ENCODE measurements around the gene RALY.

RALY gene

GRCh38 chr20:34091637-34092200, 98.0 kb downstream of the RALY start:
- no peaks in the 10 kb centered on the region for H3K9me3 ChIP-seq (ENCODE audit: insufficient read depth, low read depth, low read length)
- H3K4me3 ChIP-seq (ENCODE audit: low read length, poor library complexity, severe bottlenecking) = no peak overlapping the region
- H4K20me1 ChIP-seq (ENCODE audit: insufficient read depth, low read length, poor library complexity, severe bottlenecking) = peaks cover 33% of the 10 kb centered on the region
- no peak overlapping the region for H2AFZ ChIP-seq (ENCODE audit: low read length)
- no peaks in the 10 kb centered on the region for H3K4me1 ChIP-seq (ENCODE audit: insufficient read depth, low read length, poor library complexity, severe bottlenecking)
- H3K9me2 ChIP-seq (replicated peaks; ENCODE audit: low read depth, low read length) = no peaks in the 10 kb centered on the region
- no peak for TF ChIP-seq CTCF (conservative IDR thresholded peaks at IDR 0.05; ENCODE audit: low read length)
- TF ChIP-seq EZH2phosphoT487 (IDR thresholded peaks at IDR 0.05; ENCODE audit: borderline replicate concordance) = no peak
- H3K36me3 ChIP-seq (ENCODE audit: insufficient read depth, low read length) = peaks cover 94% of the 10 kb centered on the region
- no peak overlapping the region for H3K4me2 ChIP-seq (ENCODE audit: low read depth, low read length, poor library complexity, severe bottlenecking)
- H3K79me2 ChIP-seq (ENCODE audit: insufficient read depth, low read length) = peaks cover 4% of the 10 kb centered on the region; the same call in 1 of the 2 replicates
- no peaks in the 10 kb centered on the region for H3K27me3 ChIP-seq (ENCODE audit: insufficient read depth, low read length, poor library complexity, severe bottlenecking)
- no peak overlapping the region for H3K9ac ChIP-seq (ENCODE audit: low read depth, low read length, poor library complexity, severe bottlenecking)
- no peaks in the 10 kb centered on the region for H3F3A ChIP-seq (ENCODE audit: low read depth)

- H3K4me3 ChIP-seq (ENCODE audit: low read length, poor library complexity, severe bottlenecking) = no peak overlapping the region
- no peak for TF ChIP-seq CTCF (conservative IDR thresholded peaks at IDR 0.05; ENCODE audit: low read length)
- TF ChIP-seq EZH2phosphoT487 (IDR thresholded peaks at IDR 0.05; ENCODE audit: borderline replicate concordance) = no peak
- H3K4me1 ChIP-seq (ENCODE audit: insufficient read depth, low read length, poor library complexity, severe bottlenecking) = no peaks in the 10 kb centered on the region
- no peak overlapping the region for H2AFZ ChIP-seq (ENCODE audit: low read length)
- H4K20me1 ChIP-seq (ENCODE audit: insufficient read depth, low read length, poor library complexity, severe bottlenecking) = peaks cover 33% of the 10 kb centered on the region
- no peaks in the 10 kb centered on the region for H3F3A ChIP-seq (ENCODE audit: low read depth)
- peaks cover 97% of the 10 kb centered on the region for H3K36me3 ChIP-seq (ENCODE audit: insufficient read depth, low read length)
- H3K27me3 ChIP-seq (ENCODE audit: insufficient read depth, low read length, poor library complexity, severe bottlenecking) = no peaks in the 10 kb centered on the region
- H3K9me3 ChIP-seq (ENCODE audit: insufficient read depth, low read depth, low read length) = no peaks in the 10 kb centered on the region
- no peak overlapping the region for H3K9ac ChIP-seq (ENCODE audit: low read depth, low read length, poor library complexity, severe bottlenecking)
- peaks cover 8% of the 10 kb centered on the region; the same call in 1 of the 2 replicates for H3K79me2 ChIP-seq (ENCODE audit: insufficient read depth, low read length)
- no peaks in the 10 kb centered on the region for H3K9me2 ChIP-seq (replicated peaks; ENCODE audit: low read depth, low read length)
- no peak overlapping the region for H3K4me2 ChIP-seq (ENCODE audit: low read depth, low read length, poor library complexity, severe bottlenecking)
Observed at GRCh38 chr20:34093895-34094294, 100.2 kb downstream of the RALY start.

GRCh38 chr20:34095825-34096224, 102.1 kb downstream of the RALY start:
- TF ChIP-seq CTCF (conservative IDR thresholded peaks at IDR 0.05; ENCODE audit: low read length) (no peak), EZH2phosphoT487 (IDR thresholded peaks at IDR 0.05; ENCODE audit: borderline replicate concordance) (no peak)
- H3K4me3 ChIP-seq (ENCODE audit: low read length, poor library complexity, severe bottlenecking) = no peak overlapping the region
- H4K20me1 ChIP-seq (ENCODE audit: insufficient read depth, low read length, poor library complexity, severe bottlenecking) = peaks cover 38% of the 10 kb centered on the region
- no peaks in the 10 kb centered on the region for H3K9me3 ChIP-seq (ENCODE audit: insufficient read depth, low read depth, low read length)
- H3F3A ChIP-seq (ENCODE audit: low read depth) = no peaks in the 10 kb centered on the region
- H3K27me3 ChIP-seq (ENCODE audit: insufficient read depth, low read length, poor library complexity, severe bottlenecking) = no peaks in the 10 kb centered on the region
- H3K9ac ChIP-seq (ENCODE audit: low read depth, low read length, poor library complexity, severe bottlenecking) = no peak overlapping the region
- H3K79me2 ChIP-seq (ENCODE audit: insufficient read depth, low read length) = peaks cover 16% of the 10 kb centered on the region; the same call in 1 of the 2 replicates
- H2AFZ ChIP-seq (ENCODE audit: low read length) = no peak overlapping the region
- H3K36me3 ChIP-seq (ENCODE audit: insufficient read depth, low read length) = peaks cover 98% of the 10 kb centered on the region
- H3K4me2 ChIP-seq (ENCODE audit: low read depth, low read length, poor library complexity, severe bottlenecking) = no peak overlapping the region
- no peaks in the 10 kb centered on the region for H3K4me1 ChIP-seq (ENCODE audit: insufficient read depth, low read length, poor library complexity, severe bottlenecking)
- no peaks in the 10 kb centered on the region for H3K9me2 ChIP-seq (replicated peaks; ENCODE audit: low read depth, low read length)

All from Loucy (cell line).